Activated T-helper 1 cell treated with Interleukin-2 at 50 U/mL for 16 hours (primary cell): ENCODE data around the gene NOD2.

Source experiments
- DNase-seq: peaks from one replicate; pipeline ENCODE4 v3.0.0-alpha.2; 2020; ENCODE audit warnings: low read depth

The NOD2 gene

GRCh38 chr16:50670476-50670875 is 22.9 kb upstream of the NOD2 start:
- no peak for DNase-seq

GRCh38 chr16:50671644-50672260 is 21.7 kb upstream of the NOD2 start:
- DNase-seq: no peak

- DNase-seq: no peak
Observed at GRCh38 chr16:50673496-50674275, 19.7 kb upstream of the NOD2 start.

GRCh38 chr16:50674831-50675230 is 18.6 kb upstream of the NOD2 start:
- no peak for DNase-seq

- DNase-seq: no peak
Observed at GRCh38 chr16:50675686-50676610, 17.5 kb upstream of the NOD2 start.

- DNase-seq: no peak
Observed at GRCh38 chr16:50676684-50677225, 16.7 kb upstream of the NOD2 start.

GRCh38 chr16:50677351-50677750 is 16.1 kb upstream of the NOD2 start:
- no peak for DNase-seq

GRCh38 chr16:50678531-50678930 is 14.9 kb upstream of the NOD2 start:
- no peak for DNase-seq

GRCh38 chr16:50679266-50679665 is 14.1 kb upstream of the NOD2 start:
- DNase-seq: no peak

- no peak for DNase-seq
Observed at GRCh38 chr16:50679676-50680555, 13.5 kb upstream of the NOD2 start.

- DNase-seq: no peak
Observed at GRCh38 chr16:50680556-50680893, 12.9 kb upstream of the NOD2 start.

- peak; percentile 52 for DNase-seq
Observed at GRCh38 chr16:50681021-50681885, 12.2 kb upstream of the NOD2 start, which contains the start of gene SNX20. Gene SNX20, minus strand, starts transcription at chr16:50681312. Its CDS starts 3,786 bp downstream, at chr16:50677526.

GRCh38 chr16:50683689-50684374 is 9.6 kb upstream of the NOD2 start:
- no peak for DNase-seq

GRCh38 chr16:50684823-50685461 is 8.5 kb upstream of the NOD2 start:
- no peak for DNase-seq

GRCh38 chr16:50685462-50686063 is 7.8 kb upstream of the NOD2 start:
- no peak for DNase-seq

- DNase-seq: no peak
Observed at GRCh38 chr16:50688083-50688482, 5.3 kb upstream of the NOD2 start.

GRCh38 chr16:50688867-50689266 is 4.5 kb upstream of the NOD2 start:
- no peak for DNase-seq

GRCh38 chr16:50690177-50690576 is 3.2 kb upstream of the NOD2 start:
- DNase-seq: no peak

- DNase-seq: no peak
Observed at GRCh38 chr16:50692644-50692998, 785 bp upstream of the NOD2 start.
